OCI-LY3 (cell line): ENCODE measurements around the gene SLC8A1.

Experiments
- H2AFZ ChIP-seq: fragments of 200-600, 300-600 bp; shearing (Covaris generic); 2 replicates; pipeline ENCODE4 v1.6.0; 2014; ENCODE audit warnings: antibody characterized with exemption, low read depth, low read length
- H3K27ac ChIP-seq: fragments of 200-600, 300-600 bp; sonication (generic); 2 replicates; pipeline ENCODE4 v1.5.1; 2014; ENCODE audit warnings: mild to moderate bottlenecking, low read length, moderate library complexity, mixed read lengths
- H3K27me3 ChIP-seq: fragments of 200-600, 300-600 bp; sonication (generic); 2 replicates; pipeline ENCODE4 v1.6.1; 2014; ENCODE audit warnings: low read depth, low read length, mixed read lengths
- H3K36me3 ChIP-seq: fragments of 200-600, 300-600 bp; sonication (generic); replicated peaks from 2 replicates; pipeline ENCODE3; 2014; ENCODE audit warnings: low read depth, low read length, mixed read lengths
- H3K4me1 ChIP-seq: fragments of 300-600, 200-600 bp; sonication (generic); 2 replicates; pipeline ENCODE4 v1.6.1; 2014; ENCODE audit warnings: low read length, mixed read lengths
- H3K4me2 ChIP-seq: fragments of 200-600, 300-600 bp; sonication (generic); 2 replicates; pipeline ENCODE4 v1.6.1; 2014; ENCODE audit warnings: low read length, mixed read lengths
- H3K4me3 ChIP-seq: fragments of 300-600, 200-600 bp; sonication (generic); 2 replicates; pipeline ENCODE4 v1.5.1; 2014; ENCODE audit warnings: antibody characterized with exemption, mild to moderate bottlenecking, low read length, moderate library complexity
- H3K79me2 ChIP-seq: fragments of 300-600, 200-600 bp; shearing (Covaris generic); 2 replicates; pipeline ENCODE4 v1.6.1; 2014; ENCODE audit warnings: mild to moderate bottlenecking, low read length, mixed read lengths
- H3K9ac ChIP-seq: fragments of 300-600, 200-600 bp; shearing (Covaris generic); 2 replicates; pipeline ENCODE4 v1.6.0; 2014; ENCODE audit warnings: mild to moderate bottlenecking, low read length, moderate library complexity
- H3K9me3 ChIP-seq: fragments of 200-600, 300-600 bp; shearing (Covaris generic); 2 replicates; pipeline ENCODE4 v1.6.1; 2014; ENCODE audit warnings: low read length, mixed read lengths; ENCODE audit not compliant: insufficient read depth
- H4K20me1 ChIP-seq: fragments of 200-600, 300-600 bp; sonication (generic); 2 replicates; pipeline ENCODE4 v1.6.1; 2016; ENCODE audit warnings: low read length, mixed read lengths; ENCODE audit not compliant: insufficient read depth
- CTCF ChIP-seq: fragments of 200-600, 300-600 bp; sonication (generic); IDR thresholded peaks from 2 replicates; pipeline ENCODE4 v1.5.1; 2014; ENCODE audit warnings: antibody characterized with exemption, low read length, low read depth
- EZH2phosphoT487 ChIP-seq: fragments of 200-600 bp; shearing (Covaris generic); IDR thresholded peaks from 2 replicates; pipeline ENCODE4 v1.6.1; 2018; ENCODE audit warnings: antibody characterized with exemption, mixed run types, low read depth

Gene SLC8A1

GRCh38 chr2:40397765-40398164, 54.1 kb downstream of the SLC8A1 start:
- Histone ChIP-seq H3K9ac (no peak overlapping the region), H3K36me3 (no peaks in the 10 kb centered on the region), H4K20me1 (no peaks in the 10 kb centered on the region), H3K4me1 (peaks cover 5% of the 10 kb centered on the region), H3K27me3 (no peaks in the 10 kb centered on the region), H3K4me3 (no peak overlapping the region), H3K4me2 (no peak overlapping the region), H3K9me3 (no peaks in the 10 kb centered on the region), H2AFZ (no peak overlapping the region), H3K79me2 (no peaks in the 10 kb centered on the region), H3K27ac (no peak overlapping the region)
- TF ChIP-seq CTCF (no peak), EZH2phosphoT487 (no peak)

GRCh38 chr2:40396124-40396523, 55.8 kb downstream of the SLC8A1 start:
- Histone ChIP-seq H3K9me3 (no peaks in the 10 kb centered on the region), H2AFZ (no peak overlapping the region), H3K4me2 (no peak overlapping the region), H3K27ac (no peak overlapping the region), H3K4me3 (no peak overlapping the region), H3K27me3 (no peaks in the 10 kb centered on the region), H3K9ac (no peak overlapping the region), H3K79me2 (no peaks in the 10 kb centered on the region), H3K4me1 (peaks cover 5% of the 10 kb centered on the region), H4K20me1 (no peaks in the 10 kb centered on the region), H3K36me3 (no peaks in the 10 kb centered on the region)
- TF ChIP-seq CTCF, result no peak
- no peak for TF ChIP-seq EZH2phosphoT487

GRCh38 chr2:40395169-40396073, 56.5 kb downstream of the SLC8A1 start:
- Histone ChIP-seq H3K27me3 (no peaks in the 10 kb centered on the region), H3K9me3 (no peaks in the 10 kb centered on the region), H3K9ac (no peak overlapping the region), H2AFZ (no peak overlapping the region), H3K4me3 (no peak overlapping the region), H3K4me1 (peaks cover 5% of the 10 kb centered on the region), H4K20me1 (no peaks in the 10 kb centered on the region), H3K4me2 (no peak overlapping the region), H3K27ac (no peak overlapping the region), H3K36me3 (no peaks in the 10 kb centered on the region), H3K79me2 (no peaks in the 10 kb centered on the region)
- TF ChIP-seq CTCF, result no peak
- TF ChIP-seq EZH2phosphoT487, result no peak

- no peak for TF ChIP-seq CTCF
- TF ChIP-seq EZH2phosphoT487, result no peak
- no peak overlapping the region for H3K9ac ChIP-seq
- peaks cover 5% of the 10 kb centered on the region for H3K4me1 ChIP-seq
- no peak overlapping the region for H2AFZ ChIP-seq
- no peak overlapping the region for H3K27ac ChIP-seq
- no peak overlapping the region for H3K4me2 ChIP-seq
- H3K4me3 ChIP-seq, result no peak overlapping the region
- no peaks in the 10 kb centered on the region for H3K9me3 ChIP-seq
- no peaks in the 10 kb centered on the region for H3K27me3 ChIP-seq
- no peaks in the 10 kb centered on the region for H3K36me3 ChIP-seq
- H3K79me2 ChIP-seq, result no peaks in the 10 kb centered on the region
- H4K20me1 ChIP-seq, result no peaks in the 10 kb centered on the region
Measured at GRCh38 chr2:40394597-40394996, 57.3 kb downstream of the SLC8A1 start.
